Fibroblast of lung (primary cell): Measurements from ENCODE around the gene SVEP1. TPM values are rescaled to one million over a fixed set of nuclear protein-coding genes. Genes with fewer than 3 reads are reported as not detected.

Source experiments
- DNase-seq, 2 donors: peaks; one replicate each; pipeline versions ENCODE4 v3.0.0 to v3.0.0-alpha.2; 2010; ENCODE audit warnings: low read depth in 2 of 2
- H2AFZ ChIP-seq: 2 replicates; pipeline ENCODE4 v1.5.1; 2012; ENCODE audit warnings: low read length, control low read depth, inconsistent platforms
- H3K27ac ChIP-seq: 2 replicates; pipeline ENCODE4 v1.5.1; 2011; ENCODE audit warnings: low read length, control low read depth; ENCODE audit not compliant: insufficient read depth
- H3K27me3 ChIP-seq: 2 replicates; pipeline ENCODE4 v1.5.1; 2011; ENCODE audit warnings: mild to moderate bottlenecking, low read length; ENCODE audit not compliant: control insufficient read depth, insufficient read depth
- H3K36me3 ChIP-seq: 2 replicates; pipeline ENCODE4 v1.5.1; 2011; ENCODE audit warnings: low read length; ENCODE audit not compliant: control insufficient read depth, insufficient read depth
- H3K4me1 ChIP-seq: 2 replicates; pipeline ENCODE4 v1.5.1; 2011; ENCODE audit warnings: low read length; ENCODE audit not compliant: control insufficient read depth, insufficient read depth; ENCODE audit errors: extremely low read depth
- H3K4me2 ChIP-seq: 2 replicates; pipeline ENCODE4 v1.5.1; 2011; ENCODE audit warnings: low read length, control low read depth; ENCODE audit not compliant: insufficient read depth; ENCODE audit errors: extremely low read depth
- H3K4me3 ChIP-seq, 4 experiments: fragments of 200-600 bp in 1 of 4; sonication (generic) in 1 of 4; replicated peaks in 1 of 4; 2 replicates each; pipeline ENCODE4 v1.5.1; 2011 to 2016; ENCODE audit warnings: low read length in 4 of 4, low read depth in 3 of 4, mild to moderate bottlenecking in 3 of 4, control low read depth in 2 of 4, inconsistent platforms in 1 of 4, mixed read lengths in 1 of 4; ENCODE audit not compliant: insufficient read depth in 1 of 4; ENCODE audit errors: control extremely low read depth in 1 of 4
- H3K79me2 ChIP-seq: 2 replicates; pipeline ENCODE4 v1.5.1; 2012; ENCODE audit warnings: mild to moderate bottlenecking, low read length, inconsistent platforms; ENCODE audit not compliant: control insufficient read depth, insufficient read depth
- H3K9ac ChIP-seq: 2 replicates; pipeline ENCODE4 v1.5.1; 2011; ENCODE audit warnings: mild to moderate bottlenecking, low read length, control low read depth; ENCODE audit not compliant: insufficient read depth
- H3K9me3 ChIP-seq: 2 replicates; pipeline ENCODE4 v1.5.1; 2012; ENCODE audit warnings: low read depth, low read length; ENCODE audit not compliant: control insufficient read depth, insufficient read depth
- H4K20me1 ChIP-seq: 2 replicates; pipeline ENCODE4 v1.5.1; 2011; ENCODE audit warnings: low read length; ENCODE audit not compliant: control insufficient read depth, insufficient read depth; ENCODE audit errors: extremely low read depth
- CTCF ChIP-seq, 2 donors: IDR thresholded peaks in 1 of 2; conservative IDR thresholded peaks in 1 of 2; 1 replicate in 1 of 2; 2 replicates in 1 of 2; pipeline ENCODE4 v1.5.1; 2011 to 2012; ENCODE audit warnings: low read length in 2 of 2, control low read depth in 1 of 2, inconsistent platforms in 1 of 2, low read depth in 1 of 2, mild to moderate bottlenecking in 1 of 2
- EZH2 ChIP-seq: IDR thresholded peaks from 2 replicates; pipeline ENCODE4 v1.5.1; 2012; ENCODE audit warnings: low read length, control low read depth, mild to moderate bottlenecking; ENCODE audit errors: missing control alignments
- polyA plus RNA-seq, 2 donors: library from polyadenylated mRNA; depleted of rRNA in 1 of 2; stranded (reverse) in 1 of 2; unstranded in 1 of 2; fragments of >200 nt; gene quantifications; 2 replicates each; pipeline ENCODE4 v1.2.1, GENCODE V29; 2011 to 2012; ENCODE audit warnings: missing spikeins in 1 of 2
- total RNA-seq: library from RNA; depleted of rRNA; stranded (reverse); fragments of >200 nt; gene quantifications from 2 replicates; pipeline ENCODE4 v1.2.1, GENCODE V29; 2014

SVEP1 gene
- total and polyA plus RNA-seq, 2 donors (not counting 1 experiment from before 2014, with no cell fraction given): 46.3 to 96.9 TPM

- no peaks in the 10 kb centered on the region for H3K36me3 ChIP-seq
- no peaks in the 10 kb centered on the region for H3K27me3 ChIP-seq
- H3K79me2 ChIP-seq: no peaks in the 10 kb centered on the region
- peak; percentile 61 to 63 for DNase-seq
- H3K27ac ChIP-seq: no peak within 1 kb of the TSS
- no peak within 1 kb of the TSS for H2AFZ ChIP-seq
- no peak within 1 kb of the TSS for H3K9ac ChIP-seq
- H3K4me1 ChIP-seq: peaks cover 6% of the 10 kb centered on the region
- H3K4me2 ChIP-seq: no peak within 1 kb of the TSS
- no peaks in the 10 kb centered on the region for H3K9me3 ChIP-seq
- TF ChIP-seq EZH2: no peak
- no peak for TF ChIP-seq CTCF (conservative IDR thresholded peaks at IDR 0.05 in 1 of 2, IDR thresholded peaks at IDR 0.05 in 1 of 2; ENCODE audit: low read depth in 1 of 2, low read length in 2 of 2)
- H4K20me1 ChIP-seq: no peaks in the 10 kb centered on the region
- H3K4me3 ChIP-seq: no peak within 1 kb of the TSS
These were observed 241.8 kb downstream of the SVEP1 start, which contains the start of gene TXNDC8 for GRCh38 chr9:110337727-110338126. TXNDC8 (minus strand) TSS chr9:110337863.

GRCh38 chr9:110336363-110336762, 243.2 kb downstream of the SVEP1 start:
- Histone ChIP-seq H3K4me3 (no peak overlapping the region), H3K27ac (no peak overlapping the region), H3K79me2 (no peaks in the 10 kb centered on the region), H4K20me1 (no peaks in the 10 kb centered on the region), H3K4me2 (no peak overlapping the region), H3K27me3 (no peaks in the 10 kb centered on the region), H3K9ac (no peak overlapping the region), H3K36me3 (no peaks in the 10 kb centered on the region), H3K9me3 (no peaks in the 10 kb centered on the region), H3K4me1 (peaks cover 6% of the 10 kb centered on the region), H2AFZ (no peak overlapping the region)
- TF ChIP-seq CTCF (conservative IDR thresholded peaks at IDR 0.05 in 1 of 2, IDR thresholded peaks at IDR 0.05 in 1 of 2; ENCODE audit: low read depth in 1 of 2, low read length in 2 of 2): no peak
- no peak for TF ChIP-seq EZH2
- no peak for DNase-seq

GRCh38 chr9:110334871-110335270, 244.7 kb downstream of the SVEP1 start:
- H3K79me2 ChIP-seq: no peaks in the 10 kb centered on the region
- no peaks in the 10 kb centered on the region for H3K27me3 ChIP-seq
- H2AFZ ChIP-seq: no peak overlapping the region
- H3K4me1 ChIP-seq: peaks cover 6% of the 10 kb centered on the region
- no peak overlapping the region for H3K4me3 ChIP-seq
- H3K4me2 ChIP-seq: no peak overlapping the region
- H3K36me3 ChIP-seq: no peaks in the 10 kb centered on the region
- no peak overlapping the region for H3K27ac ChIP-seq
- no peaks in the 10 kb centered on the region for H3K9me3 ChIP-seq
- no peak overlapping the region for H3K9ac ChIP-seq
- no peak for TF ChIP-seq EZH2
- TF ChIP-seq CTCF (conservative IDR thresholded peaks at IDR 0.05 in 1 of 2, IDR thresholded peaks at IDR 0.05 in 1 of 2; ENCODE audit: low read depth in 1 of 2, low read length in 2 of 2): no peak
- no peaks in the 10 kb centered on the region for H4K20me1 ChIP-seq
- DNase-seq: no peak
